Fibroblast of lung (primary cell): ENCODE data around the gene CPO. TPM values are rescaled to one million over a fixed set of nuclear protein-coding genes. Genes with fewer than 3 reads are reported as not detected.

Experiments used
- DNase-seq, 2 donors: peaks; one replicate each; pipeline versions ENCODE4 v3.0.0 to v3.0.0-alpha.2; 2010; ENCODE audit warnings: low read depth in 2 of 2
- H2AFZ ChIP-seq: 2 replicates; pipeline ENCODE4 v1.5.1; 2012; ENCODE audit warnings: low read length, control low read depth, inconsistent platforms
- H3K27ac ChIP-seq: 2 replicates; pipeline ENCODE4 v1.5.1; 2011; ENCODE audit warnings: low read length, control low read depth; ENCODE audit not compliant: insufficient read depth
- H3K27me3 ChIP-seq: 2 replicates; pipeline ENCODE4 v1.5.1; 2011; ENCODE audit warnings: mild to moderate bottlenecking, low read length; ENCODE audit not compliant: control insufficient read depth, insufficient read depth
- H3K36me3 ChIP-seq: 2 replicates; pipeline ENCODE4 v1.5.1; 2011; ENCODE audit warnings: low read length; ENCODE audit not compliant: control insufficient read depth, insufficient read depth
- H3K4me1 ChIP-seq: 2 replicates; pipeline ENCODE4 v1.5.1; 2011; ENCODE audit warnings: low read length; ENCODE audit not compliant: control insufficient read depth, insufficient read depth; ENCODE audit errors: extremely low read depth
- H3K4me2 ChIP-seq: 2 replicates; pipeline ENCODE4 v1.5.1; 2011; ENCODE audit warnings: low read length, control low read depth; ENCODE audit not compliant: insufficient read depth; ENCODE audit errors: extremely low read depth
- H3K4me3 ChIP-seq, 4 experiments: fragments of 200-600 bp in 1 of 4; sonication (generic) in 1 of 4; replicated peaks in 1 of 4; 2 replicates each; pipeline ENCODE4 v1.5.1; 2011 to 2016; ENCODE audit warnings: low read length in 4 of 4, low read depth in 3 of 4, mild to moderate bottlenecking in 3 of 4, control low read depth in 2 of 4, inconsistent platforms in 1 of 4, mixed read lengths in 1 of 4; ENCODE audit not compliant: insufficient read depth in 1 of 4; ENCODE audit errors: control extremely low read depth in 1 of 4
- H3K79me2 ChIP-seq: 2 replicates; pipeline ENCODE4 v1.5.1; 2012; ENCODE audit warnings: mild to moderate bottlenecking, low read length, inconsistent platforms; ENCODE audit not compliant: control insufficient read depth, insufficient read depth
- H3K9ac ChIP-seq: 2 replicates; pipeline ENCODE4 v1.5.1; 2011; ENCODE audit warnings: mild to moderate bottlenecking, low read length, control low read depth; ENCODE audit not compliant: insufficient read depth
- H3K9me3 ChIP-seq: 2 replicates; pipeline ENCODE4 v1.5.1; 2012; ENCODE audit warnings: low read depth, low read length; ENCODE audit not compliant: control insufficient read depth, insufficient read depth
- H4K20me1 ChIP-seq: 2 replicates; pipeline ENCODE4 v1.5.1; 2011; ENCODE audit warnings: low read length; ENCODE audit not compliant: control insufficient read depth, insufficient read depth; ENCODE audit errors: extremely low read depth
- CTCF ChIP-seq, 2 donors: IDR thresholded peaks in 1 of 2; conservative IDR thresholded peaks in 1 of 2; 1 replicate in 1 of 2; 2 replicates in 1 of 2; pipeline ENCODE4 v1.5.1; 2011 to 2012; ENCODE audit warnings: low read length in 2 of 2, control low read depth in 1 of 2, inconsistent platforms in 1 of 2, low read depth in 1 of 2, mild to moderate bottlenecking in 1 of 2
- EZH2 ChIP-seq: IDR thresholded peaks from 2 replicates; pipeline ENCODE4 v1.5.1; 2012; ENCODE audit warnings: low read length, control low read depth, mild to moderate bottlenecking; ENCODE audit errors: missing control alignments
- polyA plus RNA-seq, 2 donors: library from polyadenylated mRNA; depleted of rRNA in 1 of 2; stranded (reverse) in 1 of 2; unstranded in 1 of 2; fragments of >200 nt; gene quantifications; 2 replicates each; pipeline ENCODE4 v1.2.1, GENCODE V29; 2011 to 2012; ENCODE audit warnings: missing spikeins in 1 of 2
- total RNA-seq: library from RNA; depleted of rRNA; stranded (reverse); fragments of >200 nt; gene quantifications from 2 replicates; pipeline ENCODE4 v1.2.1, GENCODE V29; 2014

CPO gene
- total and polyA plus RNA-seq, 2 donors (not counting 1 experiment from before 2014, with no cell fraction given): under 0.01 TPM; not detected in 1

GRCh38 chr2:206958261-206958660 is 18.9 kb downstream of the CPO start:
- Histone ChIP-seq H3K9ac (no peak overlapping the region), H3K27ac (no peak overlapping the region), H4K20me1 (no peaks in the 10 kb centered on the region), H3K4me2 (no peak overlapping the region), H3K9me3 (no peaks in the 10 kb centered on the region), H3K4me1 (no peaks in the 10 kb centered on the region), H2AFZ (no peak overlapping the region), H3K36me3 (no peaks in the 10 kb centered on the region), H3K79me2 (no peaks in the 10 kb centered on the region), H3K4me3 (no peak overlapping the region), H3K27me3 (no peaks in the 10 kb centered on the region)
- DNase-seq: no peak
- TF ChIP-seq EZH2 (no peak), CTCF (conservative IDR thresholded peaks at IDR 0.05 in 1 of 2, IDR thresholded peaks at IDR 0.05 in 1 of 2; ENCODE audit: low read depth in 1 of 2, low read length in 2 of 2) (no peak)

GRCh38 chr2:206962966-206963365 is 23.6 kb downstream of the CPO start:
- no peak for TF ChIP-seq CTCF (conservative IDR thresholded peaks at IDR 0.05 in 1 of 2, IDR thresholded peaks at IDR 0.05 in 1 of 2; ENCODE audit: low read depth in 1 of 2, low read length in 2 of 2)
- no peak for TF ChIP-seq EZH2
- Histone ChIP-seq H3K27ac (no peak overlapping the region), H3K4me3 (peak overlapping the region in 1 of 4 experiments; percentile 6), H3K79me2 (no peaks in the 10 kb centered on the region), H3K9ac (no peak overlapping the region), H3K36me3 (no peaks in the 10 kb centered on the region), H3K4me1 (no peaks in the 10 kb centered on the region), H4K20me1 (no peaks in the 10 kb centered on the region), H2AFZ (no peak overlapping the region), H3K4me2 (peak overlapping the region; percentile 9), H3K27me3 (no peaks in the 10 kb centered on the region), H3K9me3 (no peaks in the 10 kb centered on the region)
- no peak for DNase-seq

- H3K4me1 ChIP-seq: no peaks in the 10 kb centered on the region
- no peak overlapping the region for H3K4me3 ChIP-seq
- H2AFZ ChIP-seq: no peak overlapping the region
- no peaks in the 10 kb centered on the region for H3K79me2 ChIP-seq
- no peaks in the 10 kb centered on the region for H3K27me3 ChIP-seq
- no peak overlapping the region for H3K27ac ChIP-seq
- TF ChIP-seq CTCF (conservative IDR thresholded peaks at IDR 0.05 in 1 of 2, IDR thresholded peaks at IDR 0.05 in 1 of 2; ENCODE audit: low read depth in 1 of 2, low read length in 2 of 2): no peak
- no peak for TF ChIP-seq EZH2
- peak in 1 of 2 donors; percentile 54 for DNase-seq
- no peaks in the 10 kb centered on the region for H3K9me3 ChIP-seq
- H3K36me3 ChIP-seq: no peaks in the 10 kb centered on the region
- no peaks in the 10 kb centered on the region for H4K20me1 ChIP-seq
- no peak overlapping the region for H3K4me2 ChIP-seq
- no peak overlapping the region for H3K9ac ChIP-seq
Observed at GRCh38 chr2:206968134-206969086, 29.1 kb downstream of the CPO start.
